Lower leg skin (tissue), 3 donors: ENCODE results near the gene LTBP2.

ENCODE experiments used
- POLR2A ChIP-seq, 2 donors: fragments of 450-650 bp; IDR thresholded peaks; one replicate each; pipeline ENCODE4 v1.6.1; 2016 to 2017; ENCODE audit warnings: antibody characterized with exemption in 2 of 2, mild to moderate bottlenecking in 1 of 2, moderate library complexity in 1 of 2
- TF ChIP-seq, protein P1 (sequence below), 3 donors: fragments of 450-650 bp; IDR thresholded peaks; one replicate each; pipeline ENCODE4 v1.5.1; 2016; ENCODE audit warnings: antibody characterized with exemption in 3 of 3, mild to moderate bottlenecking in 3 of 3, moderate library complexity in 2 of 3

DNA sequence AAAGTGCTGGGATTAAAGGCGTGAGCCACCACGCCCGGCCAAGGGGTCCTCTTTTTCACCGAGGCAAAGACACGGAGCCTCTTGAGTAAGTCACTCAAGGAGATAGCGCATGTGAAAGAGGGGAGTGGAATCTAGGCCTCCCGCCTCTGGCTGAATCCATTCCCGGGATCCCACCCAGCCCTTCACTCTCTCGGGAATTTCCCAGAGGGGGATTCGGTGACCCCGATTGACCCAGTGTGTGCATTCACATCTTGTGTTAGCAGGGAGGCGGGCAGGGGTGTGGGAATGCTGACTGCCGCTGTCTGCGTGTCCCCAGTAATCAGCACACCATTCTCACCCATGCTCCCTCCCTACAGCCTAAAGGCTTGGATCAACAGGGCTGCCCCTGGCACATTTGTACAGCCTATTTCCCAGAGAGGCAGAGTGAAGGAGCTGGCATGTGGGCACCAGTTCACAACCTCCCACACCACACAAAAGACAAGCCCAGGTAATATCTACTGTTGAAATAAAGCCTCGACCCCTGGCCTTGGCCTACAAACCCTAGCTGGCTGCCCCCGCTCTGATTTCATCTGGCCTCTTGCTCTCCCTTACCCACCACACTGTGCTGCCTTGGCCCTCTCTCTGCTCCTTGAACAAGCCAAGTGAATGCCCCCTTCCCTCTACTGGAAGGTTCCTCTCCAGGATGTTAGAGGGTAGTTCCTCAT, 1.3 kb upstream of the LTBP2 start:
- TF ChIP-seq, protein P1, sequence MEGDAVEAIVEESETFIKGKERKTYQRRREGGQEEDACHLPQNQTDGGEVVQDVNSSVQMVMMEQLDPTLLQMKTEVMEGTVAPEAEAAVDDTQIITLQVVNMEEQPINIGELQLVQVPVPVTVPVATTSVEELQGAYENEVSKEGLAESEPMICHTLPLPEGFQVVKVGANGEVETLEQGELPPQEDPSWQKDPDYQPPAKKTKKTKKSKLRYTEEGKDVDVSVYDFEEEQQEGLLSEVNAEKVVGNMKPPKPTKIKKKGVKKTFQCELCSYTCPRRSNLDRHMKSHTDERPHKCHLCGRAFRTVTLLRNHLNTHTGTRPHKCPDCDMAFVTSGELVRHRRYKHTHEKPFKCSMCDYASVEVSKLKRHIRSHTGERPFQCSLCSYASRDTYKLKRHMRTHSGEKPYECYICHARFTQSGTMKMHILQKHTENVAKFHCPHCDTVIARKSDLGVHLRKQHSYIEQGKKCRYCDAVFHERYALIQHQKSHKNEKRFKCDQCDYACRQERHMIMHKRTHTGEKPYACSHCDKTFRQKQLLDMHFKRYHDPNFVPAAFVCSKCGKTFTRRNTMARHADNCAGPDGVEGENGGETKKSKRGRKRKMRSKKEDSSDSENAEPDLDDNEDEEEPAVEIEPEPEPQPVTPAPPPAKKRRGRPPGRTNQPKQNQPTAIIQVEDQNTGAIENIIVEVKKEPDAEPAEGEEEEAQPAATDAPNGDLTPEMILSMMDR (IDR thresholded peaks at IDR 0.05) = no peak
- TF ChIP-seq POLR2A (IDR thresholded peaks at IDR 0.05) = no peak
